HG03108 (cell line): ENCODE measurements around the gene TMEM131.

ENCODE experiments used
- ATAC-seq: cut with Tn5 transposase; IDR thresholded peaks from one replicate; pipeline ENCODE4 v1.9.1; 2021; ENCODE audit warnings: moderate library complexity; ENCODE audit not compliant: unreplicated experiment

TMEM131 gene

GRCh38 chr2:97765933-97766332 lies 229.8 kb downstream of the TMEM131 start:
- ATAC-seq = no peak

GRCh38 chr2:97764559-97765263 lies 231.0 kb downstream of the TMEM131 start:
- ATAC-seq = no peak

- no peak for ATAC-seq
These were observed 232.4 kb downstream of the TMEM131 start for GRCh38 chr2:97763176-97763845.

- no peak for ATAC-seq
These were observed 234.6 kb downstream of the TMEM131 start for GRCh38 chr2:97761192-97761591.

GRCh38 chr2:97760480-97761049 lies 235.2 kb downstream of the TMEM131 start:
- ATAC-seq = no peak

GRCh38 chr2:97759727-97760407 lies 235.9 kb downstream of the TMEM131 start:
- no peak for ATAC-seq

- ATAC-seq = no peak
These were observed 237.5 kb downstream of the TMEM131 start for GRCh38 chr2:97758131-97758705.

GRCh38 chr2:97757062-97757461 lies 238.7 kb downstream of the TMEM131 start:
- ATAC-seq = no peak

GRCh38 chr2:97755491-97755890 lies 240.3 kb downstream of the TMEM131 start:
- ATAC-seq = no peak

- no peak for ATAC-seq
These were observed 240.9 kb downstream of the TMEM131 start for GRCh38 chr2:97754690-97755346.

- ATAC-seq = no peak
These were observed 243.1 kb downstream of the TMEM131 start for GRCh38 chr2:97752342-97753334.

GRCh38 chr2:97751752-97752151 lies 244.0 kb downstream of the TMEM131 start:
- ATAC-seq = no peak

- no peak for ATAC-seq
These were observed 245.7 kb downstream of the TMEM131 start for GRCh38 chr2:97750017-97750416.

- no peak for ATAC-seq
These were observed 246.2 kb downstream of the TMEM131 start for GRCh38 chr2:97749581-97749980.

GRCh38 chr2:97747716-97748115 lies 248.0 kb downstream of the TMEM131 start:
- ATAC-seq = no peak

- ATAC-seq = no peak
These were observed 248.5 kb downstream of the TMEM131 start for GRCh38 chr2:97747285-97747684.

- no peak for ATAC-seq
These were observed 250.1 kb downstream of the TMEM131 start for GRCh38 chr2:97745474-97746174.

GRCh38 chr2:97743913-97744312 lies 251.8 kb downstream of the TMEM131 start:
- no peak for ATAC-seq

GRCh38 chr2:97742381-97742847 lies 253.3 kb downstream of the TMEM131 start:
- ATAC-seq = no peak
